HCT116 (cell line): ENCODE data around the gene ARHGAP40. TPM values are rescaled to one million over a fixed set of nuclear protein-coding genes. Genes with fewer than 3 reads are reported as not detected.

Experiments used
- ATAC-seq: fragments of 200-7000 bp; cut with Tn5 transposase; 2 replicates; pipeline ENCODE4 v1.9.1; 2020; ENCODE audit warnings: mild to moderate bottlenecking, moderate library complexity
- BruUV-seq: library from RNA; stranded (reverse); fragments of 400-500 nt; replicated peaks from 2 replicates; lab custom pipeline; 2021; lab: Mats Ljungman, UMichigan
- CTCF ChIA-PET: fragments of 300-600 bp; sonication (Branson Sonifier 250); formaldehyde crosslinking; loops from one replicate; lab custom pipeline; 2021; ENCODE audit warnings: antibody characterized with exemption; lab: Charles Lee
- POLR2A ChIA-PET: fragments of 300-600, 350-600 bp; sonication (Branson Sonifier 250); formaldehyde crosslinking; loops from one replicate; lab custom pipeline; 2021; ENCODE audit warnings: antibody characterized with exemption; lab: Charles Lee
- RAD21 ChIA-PET, 2 experiments: fragments of 300-600 bp; sonication (Branson Sonifier 250); formaldehyde crosslinking; loops; one replicate each; lab custom pipeline; 2023; ENCODE audit warnings: low total read pairs in 2 of 2; ENCODE audit not compliant: uncharacterized antibody in 2 of 2, unreplicated experiment in 2 of 2, low non-redundant PET in 1 of 2; lab: Charles Lee
- DNase-seq: peaks from one replicate; pipeline ENCODE4 v3.0.0-alpha.2; 2010; ENCODE audit warnings: low read depth, low spot score
- H2AFZ ChIP-seq: fragments of 200-600 bp; shearing (Covaris generic), sonication (generic); 2 replicates; pipeline ENCODE4 v1.6.1; 2017; ENCODE audit warnings: low read depth, mixed run types, mixed read lengths, antibody characterized with exemption, low read length; ENCODE audit not compliant: poor library complexity, severe bottlenecking
- H3K27ac ChIP-seq: 2 replicates; pipeline ENCODE4 v1.5.1; 2012; ENCODE audit warnings: low read depth, low read length
- H3K27me3 ChIP-seq: fragments of 200-600 bp; sonication (generic); 2 replicates; pipeline ENCODE4 v1.6.1; 2016; ENCODE audit warnings: mixed run types, low read length, mixed read lengths; ENCODE audit not compliant: insufficient read depth
- H3K36me3 ChIP-seq, 2 experiments: fragments of 200-500 bp in 1 of 2; fragments of 200-600 bp in 1 of 2; sonication (Bioruptor generic) in 1 of 2; sonication (generic) in 1 of 2; 2 replicates each; pipeline versions ENCODE4 v1.5.1 to v1.6.1; 2014 to 2016; ENCODE audit warnings: low read length in 2 of 2, inconsistent platforms in 1 of 2, mixed read lengths in 1 of 2, mixed run types in 1 of 2; ENCODE audit not compliant: insufficient read depth in 2 of 2, control insufficient read depth in 1 of 2
- H3K4me1 ChIP-seq, 2 experiments: fragments of 200-600 bp in 1 of 2; sonication (generic) in 1 of 2; 2 replicates each; pipeline versions ENCODE4 v1.5.1 to v1.6.1; 2012 to 2017; ENCODE audit warnings: low read length in 2 of 2, inconsistent platforms in 1 of 2, mild to moderate bottlenecking in 1 of 2, mixed read lengths in 1 of 2, mixed run types in 1 of 2, moderate library complexity in 1 of 2; ENCODE audit not compliant: insufficient read depth in 2 of 2, control insufficient read depth in 1 of 2
- H3K4me2 ChIP-seq: fragments of 200-600 bp; sonication (generic); 2 replicates; pipeline ENCODE4 v1.6.1; 2017; ENCODE audit warnings: mixed run types, low read length, mixed read lengths
- H3K4me3 ChIP-seq, 2 experiments: fragments of 200-600 bp in 1 of 2; sonication (generic) in 1 of 2; replicated peaks in 1 of 2; 2 replicates each; pipeline ENCODE4 v1.5.1; 2011 to 2016; ENCODE audit warnings: low read length in 2 of 2, control low read depth in 1 of 2, low read depth in 1 of 2, mild to moderate bottlenecking in 1 of 2, mixed read lengths in 1 of 2, mixed run types in 1 of 2
- H3K79me2 ChIP-seq: fragments of 200-600 bp; sonication (generic); 2 replicates; pipeline ENCODE4 v1.6.1; 2017; ENCODE audit warnings: mild to moderate bottlenecking, mixed run types, low read length, moderate library complexity, mixed read lengths; ENCODE audit not compliant: insufficient read depth
- H3K9ac ChIP-seq: fragments of 200-600 bp; sonication (generic); 2 replicates; pipeline ENCODE4 v1.6.1; 2016; ENCODE audit warnings: low read length, mixed read lengths
- H3K9me2 ChIP-seq: fragments of 200-600 bp; sonication (generic), shearing (Covaris generic); 2 replicates; pipeline ENCODE4 v1.6.1; 2017; ENCODE audit warnings: mixed run types, mild to moderate bottlenecking, moderate library complexity; ENCODE audit not compliant: insufficient read depth
- H3K9me3 ChIP-seq, 2 experiments: fragments of 200-500 bp in 1 of 2; fragments of 200-600 bp in 1 of 2; sonication (Bioruptor generic) in 1 of 2; sonication (generic) in 1 of 2; 2 replicates each; pipeline ENCODE4 v1.6.1; 2014 to 2017; ENCODE audit warnings: low read length in 2 of 2, mixed read lengths in 2 of 2, inconsistent platforms in 1 of 2, low read depth in 1 of 2, mild to moderate bottlenecking in 1 of 2, mixed run types in 1 of 2, moderate library complexity in 1 of 2; ENCODE audit not compliant: control insufficient read depth in 1 of 2, insufficient read depth in 1 of 2
- H4K20me1 ChIP-seq: fragments of 200-600 bp; sonication (generic), shearing (Covaris generic); 2 replicates; pipeline ENCODE4 v1.6.1; 2017; ENCODE audit warnings: mixed run types, mild to moderate bottlenecking, moderate library complexity; ENCODE audit not compliant: insufficient read depth
- ATF3 ChIP-seq: IDR thresholded peaks from 2 replicates; pipeline ENCODE4 v1.6.1; 2012
- CEBPB ChIP-seq: IDR thresholded peaks from 2 replicates; pipeline ENCODE4 v1.6.1; 2012; ENCODE audit warnings: low read depth
- EGR1 ChIP-seq: IDR thresholded peaks from 2 replicates; pipeline ENCODE4 v1.6.1; 2012; ENCODE audit warnings: low read depth
- FOSL1 ChIP-seq: IDR thresholded peaks from 2 replicates; pipeline ENCODE4 v1.6.1; 2012; ENCODE audit warnings: low read depth
- POLR2AphosphoS5 ChIP-seq: IDR thresholded peaks from 2 replicates; pipeline ENCODE4 v1.6.1; 2011; ENCODE audit warnings: mild to moderate bottlenecking, low read depth, low read length, moderate library complexity
- RAD21 ChIP-seq: IDR thresholded peaks from 2 replicates; pipeline ENCODE4 v1.6.1; 2012; ENCODE audit warnings: low read depth, mild to moderate bottlenecking
- SIN3A ChIP-seq: IDR thresholded peaks from 2 replicates; pipeline ENCODE4 v1.6.1; 2012; ENCODE audit warnings: low read depth
- SP1 ChIP-seq: IDR thresholded peaks from 2 replicates; pipeline ENCODE4 v1.6.1; 2012; ENCODE audit warnings: low read depth
- TCF7L2 ChIP-seq: IDR thresholded peaks from 2 replicates; pipeline ENCODE4 v1.7.0; 2011; ENCODE audit warnings: borderline replicate concordance, inconsistent platforms; ENCODE audit not compliant: insufficient read depth, insufficient read length; ENCODE audit errors: extremely low read depth
- YY1 ChIP-seq: IDR thresholded peaks from 2 replicates; pipeline ENCODE4 v1.6.1; 2011; ENCODE audit warnings: low read length, low read depth, moderate library complexity, mild to moderate bottlenecking; ENCODE audit not compliant: insufficient replicate concordance; ENCODE audit errors: extremely low read depth
- ZFX ChIP-seq: fragments of 450-650 bp; IDR thresholded peaks from 2 replicates; pipeline ENCODE4 v1.6.1; 2017
- ZNF274 ChIP-seq: fragments of 200-500 bp; sonication (Bioruptor generic); IDR thresholded peaks from 2 replicates; pipeline ENCODE4 v1.6.1; 2014; ENCODE audit warnings: mild to moderate bottlenecking, low read depth, low read length, inconsistent platforms
- intact Hi-C: fragments of 100-400 bp; cut with micrococcal nuclease; formaldehyde crosslinking; loops from 2 replicates; pipeline ENCODE4 v1.10.0; 2022
- total RNA-seq: library from RNA; stranded (reverse); gene quantifications from one replicate; pipeline ENCODE4 v1.2.1, GENCODE V29; 2021; ENCODE audit not compliant: unreplicated experiment
- TF ChIP-seq, protein P1 (sequence below): IDR thresholded peaks from 2 replicates; pipeline ENCODE4 v1.6.1; 2012; ENCODE audit warnings: low read depth
- TF ChIP-seq, protein P2 (sequence below): IDR thresholded peaks from 2 replicates; pipeline ENCODE4 v1.6.1; 2011; ENCODE audit warnings: mild to moderate bottlenecking, low read length, moderate library complexity; ENCODE audit not compliant: insufficient replicate concordance; ENCODE audit errors: extremely low read depth

Gene ARHGAP40
- total RNA-seq, 1 experiment from 2014 or later: 3.4 TPM

- Histone ChIP-seq H3K4me1 (peaks cover 2 to 16% of the 10 kb centered on the region in 2 experiments; a peak in 2 of 4 replicates), H3K36me3 (no peaks in the 10 kb centered on the region), H4K20me1 (no peaks in the 10 kb centered on the region), H2AFZ (no peak overlapping the region), H3K9ac (no peak overlapping the region), H3K79me2 (no peaks in the 10 kb centered on the region)
- BruUV-seq: no TSS peak
- no peak for DNase-seq
- intact Hi-C loops: no loop called here
- RAD21 ChIA-PET: no interaction called here
- no peak for ATAC-seq
- TF ChIP-seq ATF3 (no peak), RAD21 (no peak), EGR1 (no peak), POLR2AphosphoS5 (no peak), TCF7L2 (no peak), ZNF274 (no peak), ZFX (no peak), CEBPB (no peak), YY1 (no peak), FOSL1 (no peak), SIN3A (no peak), SP1 (no peak)
- TF ChIP-seq, protein P1, sequence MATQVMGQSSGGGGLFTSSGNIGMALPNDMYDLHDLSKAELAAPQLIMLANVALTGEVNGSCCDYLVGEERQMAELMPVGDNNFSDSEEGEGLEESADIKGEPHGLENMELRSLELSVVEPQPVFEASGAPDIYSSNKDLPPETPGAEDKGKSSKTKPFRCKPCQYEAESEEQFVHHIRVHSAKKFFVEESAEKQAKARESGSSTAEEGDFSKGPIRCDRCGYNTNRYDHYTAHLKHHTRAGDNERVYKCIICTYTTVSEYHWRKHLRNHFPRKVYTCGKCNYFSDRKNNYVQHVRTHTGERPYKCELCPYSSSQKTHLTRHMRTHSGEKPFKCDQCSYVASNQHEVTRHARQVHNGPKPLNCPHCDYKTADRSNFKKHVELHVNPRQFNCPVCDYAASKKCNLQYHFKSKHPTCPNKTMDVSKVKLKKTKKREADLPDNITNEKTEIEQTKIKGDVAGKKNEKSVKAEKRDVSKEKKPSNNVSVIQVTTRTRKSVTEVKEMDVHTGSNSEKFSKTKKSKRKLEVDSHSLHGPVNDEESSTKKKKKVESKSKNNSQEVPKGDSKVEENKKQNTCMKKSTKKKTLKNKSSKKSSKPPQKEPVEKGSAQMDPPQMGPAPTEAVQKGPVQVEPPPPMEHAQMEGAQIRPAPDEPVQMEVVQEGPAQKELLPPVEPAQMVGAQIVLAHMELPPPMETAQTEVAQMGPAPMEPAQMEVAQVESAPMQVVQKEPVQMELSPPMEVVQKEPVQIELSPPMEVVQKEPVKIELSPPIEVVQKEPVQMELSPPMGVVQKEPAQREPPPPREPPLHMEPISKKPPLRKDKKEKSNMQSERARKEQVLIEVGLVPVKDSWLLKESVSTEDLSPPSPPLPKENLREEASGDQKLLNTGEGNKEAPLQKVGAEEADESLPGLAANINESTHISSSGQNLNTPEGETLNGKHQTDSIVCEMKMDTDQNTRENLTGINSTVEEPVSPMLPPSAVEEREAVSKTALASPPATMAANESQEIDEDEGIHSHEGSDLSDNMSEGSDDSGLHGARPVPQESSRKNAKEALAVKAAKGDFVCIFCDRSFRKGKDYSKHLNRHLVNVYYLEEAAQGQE: no peak
- TF ChIP-seq, protein P2, sequence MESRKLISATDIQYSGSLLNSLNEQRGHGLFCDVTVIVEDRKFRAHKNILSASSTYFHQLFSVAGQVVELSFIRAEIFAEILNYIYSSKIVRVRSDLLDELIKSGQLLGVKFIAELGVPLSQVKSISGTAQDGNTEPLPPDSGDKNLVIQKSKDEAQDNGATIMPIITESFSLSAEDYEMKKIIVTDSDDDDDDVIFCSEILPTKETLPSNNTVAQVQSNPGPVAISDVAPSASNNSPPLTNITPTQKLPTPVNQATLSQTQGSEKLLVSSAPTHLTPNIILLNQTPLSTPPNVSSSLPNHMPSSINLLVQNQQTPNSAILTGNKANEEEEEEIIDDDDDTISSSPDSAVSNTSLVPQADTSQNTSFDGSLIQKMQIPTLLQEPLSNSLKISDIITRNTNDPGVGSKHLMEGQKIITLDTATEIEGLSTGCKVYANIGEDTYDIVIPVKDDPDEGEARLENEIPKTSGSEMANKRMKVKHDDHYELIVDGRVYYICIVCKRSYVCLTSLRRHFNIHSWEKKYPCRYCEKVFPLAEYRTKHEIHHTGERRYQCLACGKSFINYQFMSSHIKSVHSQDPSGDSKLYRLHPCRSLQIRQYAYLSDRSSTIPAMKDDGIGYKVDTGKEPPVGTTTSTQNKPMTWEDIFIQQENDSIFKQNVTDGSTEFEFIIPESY: no peak
- TF ChIP-seq, all 23 proteins: peak for 0
- Histone ChIP-seq H3K9me2 (no peaks in the 10 kb centered on the region), H3K27ac (no peak overlapping the region), H3K27me3 (no peaks in the 10 kb centered on the region), H3K4me2 (no peak overlapping the region), H3K9me3 (no peaks in the 10 kb centered on the region), H3K4me3 (no peak overlapping the region)
- POLR2A ChIA-PET: no interaction called here
- CTCF ChIA-PET: no interaction called here
Observed at GRCh38 chr20:38620441-38620840, 18.8 kb downstream of the ARHGAP40 start.
